Measurements from ENCODE around the gene VAV2. TPM values are rescaled to one million over a fixed set of nuclear protein-coding genes. Genes with fewer than 3 reads are reported as not detected.

The VAV2 gene
- total RNA-seq, 1 donor from 2014 or later: 8.3 TPM

DNA sequence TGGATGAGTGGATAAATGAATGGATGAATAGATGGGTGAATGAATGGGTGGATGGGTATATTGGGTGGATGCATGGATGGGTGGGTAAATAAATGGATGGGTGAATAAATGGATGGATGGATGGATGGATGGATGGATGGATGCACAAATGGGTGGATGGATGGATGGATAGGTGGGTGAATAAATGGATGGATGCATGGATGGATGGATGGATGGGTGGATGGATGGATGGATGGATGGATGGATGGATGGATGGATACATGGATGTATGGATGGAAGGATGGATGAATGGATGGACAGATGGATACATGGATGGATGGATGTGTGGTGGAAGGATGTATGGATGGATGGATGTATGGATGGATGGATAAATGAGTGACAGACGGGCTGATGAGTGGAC lies 140.4 kb downstream of the VAV2 start:
- Histone ChIP-seq H3K4me3 (no peak overlapping the region), H3K36me3 (no peaks in the 10 kb centered on the region), H3K27me3 (no peaks in the 10 kb centered on the region), H3K27ac (no peak overlapping the region), H3K9me3 (no peaks in the 10 kb centered on the region), H3K4me1 (no peaks in the 10 kb centered on the region)
- intact Hi-C loops (cut with DNase I): no loop called here
- TF ChIP-seq POLR2A (IDR thresholded peaks at IDR 0.05) (no peak), POLR2AphosphoS5 (IDR thresholded peaks at IDR 0.05; ENCODE audit: insufficient read depth in 1 of 2, low read depth in 1 of 2) (no peak)
- TF ChIP-seq, protein P1, sequence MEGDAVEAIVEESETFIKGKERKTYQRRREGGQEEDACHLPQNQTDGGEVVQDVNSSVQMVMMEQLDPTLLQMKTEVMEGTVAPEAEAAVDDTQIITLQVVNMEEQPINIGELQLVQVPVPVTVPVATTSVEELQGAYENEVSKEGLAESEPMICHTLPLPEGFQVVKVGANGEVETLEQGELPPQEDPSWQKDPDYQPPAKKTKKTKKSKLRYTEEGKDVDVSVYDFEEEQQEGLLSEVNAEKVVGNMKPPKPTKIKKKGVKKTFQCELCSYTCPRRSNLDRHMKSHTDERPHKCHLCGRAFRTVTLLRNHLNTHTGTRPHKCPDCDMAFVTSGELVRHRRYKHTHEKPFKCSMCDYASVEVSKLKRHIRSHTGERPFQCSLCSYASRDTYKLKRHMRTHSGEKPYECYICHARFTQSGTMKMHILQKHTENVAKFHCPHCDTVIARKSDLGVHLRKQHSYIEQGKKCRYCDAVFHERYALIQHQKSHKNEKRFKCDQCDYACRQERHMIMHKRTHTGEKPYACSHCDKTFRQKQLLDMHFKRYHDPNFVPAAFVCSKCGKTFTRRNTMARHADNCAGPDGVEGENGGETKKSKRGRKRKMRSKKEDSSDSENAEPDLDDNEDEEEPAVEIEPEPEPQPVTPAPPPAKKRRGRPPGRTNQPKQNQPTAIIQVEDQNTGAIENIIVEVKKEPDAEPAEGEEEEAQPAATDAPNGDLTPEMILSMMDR (IDR thresholded peaks at IDR 0.05): no peak
- DNase-seq (ENCODE audit: extremely low spot score in 2 of 2): no peak

DNA sequence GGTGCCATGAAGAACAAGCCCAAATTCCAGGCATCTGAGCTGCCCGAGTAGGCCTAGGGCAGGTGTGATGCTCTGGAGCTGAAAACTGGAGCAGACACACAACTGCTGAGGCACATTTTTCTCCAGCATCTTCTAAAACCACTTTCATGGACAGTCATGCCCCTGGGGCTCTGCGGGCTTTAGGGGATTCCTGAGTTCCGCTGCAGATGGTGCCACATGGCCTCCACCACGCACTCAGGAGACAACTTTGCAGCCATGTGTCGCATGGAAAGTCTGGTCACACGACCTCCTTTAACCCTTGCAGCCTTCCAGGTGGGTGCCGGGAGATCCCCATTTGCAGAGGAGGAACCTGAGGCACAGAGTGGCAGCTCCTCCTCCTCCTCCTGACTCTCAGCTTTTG lies 141.2 kb downstream of the VAV2 start:
- no peak overlapping the region for H3K27ac ChIP-seq
- H3K27me3 ChIP-seq: no peaks in the 10 kb centered on the region
- no peaks in the 10 kb centered on the region for H3K9me3 ChIP-seq
- H3K36me3 ChIP-seq: no peaks in the 10 kb centered on the region
- TF ChIP-seq, protein P1 (IDR thresholded peaks at IDR 0.05): no peak
- no peak for TF ChIP-seq POLR2AphosphoS5 (IDR thresholded peaks at IDR 0.05; ENCODE audit: insufficient read depth in 1 of 2, low read depth in 1 of 2)
- TF ChIP-seq POLR2A (IDR thresholded peaks at IDR 0.05): no peak
- DNase-seq (ENCODE audit: extremely low spot score in 2 of 2): no peak
- H3K4me1 ChIP-seq: no peaks in the 10 kb centered on the region
- no peak overlapping the region for H3K4me3 ChIP-seq
- intact Hi-C loops (cut with DNase I): no loop called here

DNA sequence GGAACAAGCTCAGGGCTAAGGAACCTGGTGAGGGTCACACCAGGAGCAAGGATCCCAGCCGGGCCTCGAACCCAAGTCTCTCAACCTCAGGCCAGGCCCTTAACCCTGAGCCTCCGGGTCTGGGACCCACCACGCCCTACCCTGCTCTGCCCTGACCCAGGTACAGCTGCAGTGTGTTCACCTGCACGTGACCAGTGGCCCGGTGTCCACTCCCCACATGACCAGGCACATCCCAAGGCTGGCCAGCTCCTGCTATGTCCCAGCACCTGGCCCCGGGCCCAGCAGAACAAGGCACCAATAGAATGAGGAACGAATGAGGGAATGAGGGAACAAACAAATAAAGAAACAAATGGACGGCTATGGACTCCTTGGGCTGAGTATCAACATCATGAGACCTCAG lies 142.0 kb downstream of the VAV2 start:
- no peaks in the 10 kb centered on the region for H3K9me3 ChIP-seq
- H3K27me3 ChIP-seq: no peaks in the 10 kb centered on the region
- intact Hi-C loops (cut with DNase I): no loop called here
- TF ChIP-seq POLR2A (IDR thresholded peaks at IDR 0.05): no peak
- TF ChIP-seq, protein P1 (IDR thresholded peaks at IDR 0.05): no peak
- no peak for TF ChIP-seq POLR2AphosphoS5 (IDR thresholded peaks at IDR 0.05; ENCODE audit: insufficient read depth in 1 of 2, low read depth in 1 of 2)
- no peak overlapping the region for H3K27ac ChIP-seq
- H3K4me3 ChIP-seq: no peak overlapping the region
- H3K36me3 ChIP-seq: no peaks in the 10 kb centered on the region
- DNase-seq (ENCODE audit: extremely low spot score in 2 of 2): no peak
- H3K4me1 ChIP-seq: peaks cover 3% of the 10 kb centered on the region

DNA sequence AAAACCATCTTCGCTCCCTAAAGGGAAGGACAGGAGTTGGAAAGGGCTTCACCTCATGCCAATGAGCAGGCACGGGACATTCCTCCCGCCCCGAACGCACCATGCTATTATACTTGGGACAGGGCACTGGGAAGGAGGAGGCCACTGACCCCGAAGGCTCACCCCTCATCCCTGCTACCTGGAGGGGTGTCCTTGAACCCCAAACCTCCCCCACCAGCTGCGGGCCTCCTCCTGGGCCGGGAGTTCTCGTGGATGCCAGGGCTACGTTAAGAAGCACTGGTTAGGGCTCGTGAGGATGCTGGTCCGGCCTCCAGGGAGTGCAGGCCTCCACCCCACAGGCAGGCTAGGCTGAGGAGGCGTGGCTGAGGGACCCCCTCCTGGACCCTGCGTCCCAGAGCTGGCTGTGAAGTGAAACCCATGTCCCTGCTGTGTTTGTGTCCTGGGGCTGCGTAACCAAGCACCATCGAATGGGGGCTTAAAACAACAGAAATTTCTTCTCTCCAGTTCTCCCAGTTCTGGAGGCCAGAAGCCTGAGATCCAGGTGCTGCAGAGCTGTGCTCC lies 142.9 kb downstream of the VAV2 start:
- no peak overlapping the region for H3K27ac ChIP-seq
- no peaks in the 10 kb centered on the region for H3K9me3 ChIP-seq
- H3K36me3 ChIP-seq: no peaks in the 10 kb centered on the region
- intact Hi-C loops (cut with DNase I): no loop called here
- no peaks in the 10 kb centered on the region for H3K27me3 ChIP-seq
- TF ChIP-seq POLR2AphosphoS5 (IDR thresholded peaks at IDR 0.05; ENCODE audit: insufficient read depth in 1 of 2, low read depth in 1 of 2): no peak
- TF ChIP-seq POLR2A (IDR thresholded peaks at IDR 0.05): no peak
- TF ChIP-seq, protein P1 (IDR thresholded peaks at IDR 0.05): no peak
- peaks cover 6% of the 10 kb centered on the region for H3K4me1 ChIP-seq
- H3K4me3 ChIP-seq: no peak overlapping the region
- no peak for DNase-seq (ENCODE audit: extremely low spot score in 2 of 2)

DNA sequence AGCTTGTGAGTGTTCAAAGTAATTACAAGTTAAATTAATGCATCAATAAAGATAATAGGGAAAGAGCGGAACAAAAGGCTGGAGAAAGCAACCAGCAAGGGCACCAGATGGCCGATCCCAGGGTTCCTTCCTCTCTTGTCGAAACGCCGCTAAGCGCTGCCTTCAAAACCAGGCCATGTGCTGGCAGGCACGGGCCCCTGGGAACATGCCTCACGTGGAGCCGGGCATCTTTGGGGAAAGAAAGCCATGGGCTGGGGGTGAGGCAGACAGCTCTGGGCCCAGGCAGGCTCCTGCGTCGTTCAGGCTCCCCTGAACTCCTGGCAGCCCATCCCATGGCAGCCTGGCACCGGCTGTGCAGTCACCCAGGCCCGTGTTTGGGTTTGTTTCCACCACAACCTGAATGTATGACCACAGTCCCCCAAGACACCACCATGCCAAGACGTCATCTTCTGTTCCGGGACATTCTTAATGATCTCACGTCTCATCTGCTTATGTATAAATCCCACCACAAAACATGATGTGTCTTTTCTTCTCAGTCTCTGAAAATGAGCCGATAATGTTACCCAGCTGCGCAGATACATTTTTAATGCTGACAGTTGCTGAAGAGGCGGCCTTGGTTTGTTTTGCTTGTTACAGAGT lies 143.5 kb downstream of the VAV2 start:
- Histone ChIP-seq H3K27ac (no peak overlapping the region), H3K36me3 (no peaks in the 10 kb centered on the region), H3K4me1 (peaks cover 6% of the 10 kb centered on the region), H3K27me3 (no peaks in the 10 kb centered on the region), H3K4me3 (no peak overlapping the region), H3K9me3 (no peaks in the 10 kb centered on the region)
- TF ChIP-seq POLR2AphosphoS5 (IDR thresholded peaks at IDR 0.05; ENCODE audit: insufficient read depth in 1 of 2, low read depth in 1 of 2) (no peak), POLR2A (IDR thresholded peaks at IDR 0.05) (no peak)
- TF ChIP-seq, protein P1 (IDR thresholded peaks at IDR 0.05): no peak
- intact Hi-C loops (cut with DNase I): no loop called here
- no peak for DNase-seq (ENCODE audit: extremely low spot score in 2 of 2)
